B cell (primary cell): Measurements from ENCODE around the gene TANC2. TPM values are rescaled to one million over a fixed set of nuclear protein-coding genes. Genes with fewer than 3 reads are reported as not detected.

ENCODE experiments used
- ATAC-seq: fragments of 200-7000 bp; cut with Tn5 transposase; one replicate; pipeline ENCODE4 v1.10.0; 2021; ENCODE audit warnings: low read depth, mild to moderate bottlenecking, moderate number of reproducible peaks, moderate library complexity
- CTCF ChIA-PET: fragments of 350-600 bp; sonication (Branson Sonifier 250); formaldehyde crosslinking; loops from one replicate; lab custom pipeline; 2021; ENCODE audit warnings: antibody characterized with exemption, inconsistent platforms; lab: Charles Lee
- POLR2A ChIA-PET: fragments of 350-600 bp; sonication (Branson Sonifier 250); formaldehyde crosslinking; loops from one replicate; lab custom pipeline; 2021; ENCODE audit warnings: antibody characterized with exemption; lab: Charles Lee
- DNase-seq: peaks from one replicate; pipeline ENCODE4 v3.0.0; 2013
- H2AFZ ChIP-seq: 2 replicates; pipeline ENCODE4 v1.6.1; 2012; ENCODE audit warnings: mild to moderate bottlenecking, low read depth, low read length; ENCODE audit not compliant: insufficient read depth, poor library complexity, severe bottlenecking
- H3K27ac ChIP-seq, 2 donors: 1 replicate in 1 of 2; 2 replicates in 1 of 2; pipeline ENCODE4 v1.5.1; 2012 to 2013; ENCODE audit warnings: low read length in 2 of 2, mild to moderate bottlenecking in 2 of 2, moderate library complexity in 1 of 2
- H3K27me3 ChIP-seq, 4 experiments: fragments of 200-600 bp in 1 of 4; sonication (generic) in 1 of 4; replicated peaks in 1 of 4; 1 replicate in 2 of 4; 2 replicates in 2 of 4; pipeline versions ENCODE4 v1.6.1 to v1.7.0; 2013 to 2016; ENCODE audit warnings: low read length in 3 of 4, mild to moderate bottlenecking in 2 of 4, mixed read lengths in 1 of 4, moderate library complexity in 1 of 4; ENCODE audit not compliant: insufficient read depth in 4 of 4, control insufficient read depth in 3 of 4; ENCODE audit errors: control extremely low read depth in 1 of 4
- H3K36me3 ChIP-seq, 2 experiments: replicated peaks in 1 of 2; 1 replicate in 1 of 2; 2 replicates in 1 of 2; pipeline versions ENCODE4 v1.6.1 to v1.7.1; 2013; ENCODE audit warnings: low read length in 1 of 2; ENCODE audit not compliant: insufficient read depth in 2 of 2, control insufficient read depth in 1 of 2; ENCODE audit errors: control extremely low read depth in 1 of 2, extremely low read depth in 1 of 2
- H3K4me1 ChIP-seq, 2 donors: fragments of 200-600 bp in 1 of 2; sonication (generic) in 1 of 2; 1 replicate in 1 of 2; 2 replicates in 1 of 2; pipeline versions ENCODE4 v1.5.1 to v1.6.1; 2013 to 2017; ENCODE audit warnings: low read length in 2 of 2; ENCODE audit not compliant: control insufficient read depth in 2 of 2, insufficient read depth in 2 of 2
- H3K4me2 ChIP-seq: replicated peaks from 2 replicates; pipeline ENCODE3; 2012; ENCODE audit warnings: mild to moderate bottlenecking, low read depth, low read length; ENCODE audit not compliant: poor library complexity, severe bottlenecking
- H3K4me3 ChIP-seq, 5 experiments: fragments of 200-600 bp in 1 of 5; sonication (generic) in 1 of 5; 1 replicate in 3 of 5; 2 replicates in 2 of 5; pipeline versions ENCODE4 v1.5.1 to v1.7.0; 2011 to 2016; ENCODE audit warnings: low read length in 4 of 5, mild to moderate bottlenecking in 4 of 5, low read depth in 2 of 5, control low read depth in 1 of 5, moderate library complexity in 1 of 5; ENCODE audit not compliant: insufficient read depth in 1 of 5; ENCODE audit errors: control extremely low read depth in 1 of 5, extremely low read depth in 1 of 5
- H3K79me2 ChIP-seq: fragments of 200-600 bp; sonication (generic); one replicate; pipeline ENCODE4 v1.6.0; 2016; ENCODE audit warnings: low read length; ENCODE audit not compliant: control insufficient read depth, insufficient read depth
- H3K9ac ChIP-seq: fragments of 200-600 bp; sonication (generic); 2 replicates; pipeline ENCODE4 v1.6.1; 2017; ENCODE audit warnings: mild to moderate bottlenecking, low read length, moderate library complexity
- H3K9me3 ChIP-seq, 3 donors: one replicate each; pipeline versions ENCODE4 v1.6.1 to v1.7.1; 2013; ENCODE audit warnings: low read length in 2 of 3; ENCODE audit not compliant: control insufficient read depth in 2 of 3, insufficient read depth in 1 of 3; ENCODE audit errors: control extremely low read depth in 1 of 3
- H4K20me1 ChIP-seq: 2 replicates; pipeline ENCODE4 v1.6.0; 2012; ENCODE audit warnings: mild to moderate bottlenecking, low read length; ENCODE audit not compliant: insufficient read depth, control insufficient read depth, poor library complexity, severe bottlenecking
- H3K27ac Mint-ChIP-seq: one replicate; pipeline ENCODE4 v1.8.0; 2021; ENCODE audit warnings: mixed read lengths
- H3K27me3 Mint-ChIP-seq: one replicate; pipeline ENCODE4 v1.8.0; 2021; ENCODE audit warnings: mixed read lengths
- H3K4me1 Mint-ChIP-seq: one replicate; pipeline ENCODE4 v1.8.0; 2021; ENCODE audit warnings: mixed read lengths
- H3K4me3 Mint-ChIP-seq: one replicate; pipeline ENCODE4 v1.8.0; 2021; ENCODE audit warnings: mixed read lengths
- H3K9me3 Mint-ChIP-seq: one replicate; pipeline ENCODE4 v1.8.0; 2022; ENCODE audit warnings: mixed read lengths; ENCODE audit not compliant: insufficient read depth
- EZH2 ChIP-seq: IDR thresholded peaks from 2 replicates; pipeline ENCODE4 v1.6.1; 2012; ENCODE audit warnings: borderline replicate concordance, low read depth, mild to moderate bottlenecking, moderate library complexity, low read length; ENCODE audit not compliant: insufficient read depth, poor library complexity, severe bottlenecking
- WGBS: methylation state at CpG from one replicate; pipeline ENCODE4 v1.1.5; 2013; ENCODE audit warnings: missing lambda C conversion rate; ENCODE audit not compliant: insufficient coverage; 5-methylcytosine and 5-hydroxymethylcytosine counted together
- intact Hi-C: fragments of 100-400 bp; cut with micrococcal nuclease; formaldehyde crosslinking; loops from one replicate; pipeline ENCODE4 v1.10.0; 2022
- polyA plus RNA-seq: library from polyadenylated mRNA; depleted of rRNA; stranded (reverse); fragments of >200 nt; gene quantifications from 2 replicates; pipeline ENCODE4 v1.2.3, GENCODE V29; 2012
- total RNA-seq, 2 donors: library from RNA; stranded (reverse); fragments of 120-200 nt in 1 of 2; gene quantifications; 1 replicate in 1 of 2; 2 replicates in 1 of 2; pipeline versions ENCODE4 v1.2.3 to v1.2.4, GENCODE V29; 2013 to 2022
- TF ChIP-seq, protein P1 (sequence below): fragments of 200-600 bp; IDR thresholded peaks from one replicate; pipeline ENCODE4 v1.8.0; 2022; ENCODE audit warnings: antibody characterized with exemption, mild to moderate bottlenecking

TANC2 gene
- total and polyA plus RNA-seq, 2 donors (not counting 1 experiment from before 2014, with no cell fraction given): 4.6 to 20.4 TPM

DNA sequence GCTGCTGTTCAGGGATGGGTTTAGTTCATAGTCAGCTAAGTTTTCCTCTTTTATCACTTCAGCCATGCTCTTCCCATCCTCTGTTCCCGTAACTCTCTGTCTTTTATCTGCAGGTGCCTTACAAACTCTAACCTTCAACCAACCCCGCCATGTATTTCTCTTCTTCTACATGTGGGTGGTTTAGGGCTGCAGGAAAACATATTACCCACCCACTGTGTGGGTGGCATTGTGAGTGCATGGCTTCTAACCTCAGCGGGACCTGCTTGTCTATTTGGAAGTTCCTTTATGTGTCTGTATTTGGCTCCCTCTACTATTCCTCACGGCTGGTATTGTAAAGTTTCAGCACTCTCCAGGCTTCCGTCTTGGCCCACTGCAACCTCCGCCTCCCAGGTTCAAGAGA is 39.0 kb upstream of the TANC2 start:
- Histone ChIP-seq H3K4me1 (no peaks in the 10 kb centered on the region), H3K4me2 (no peak overlapping the region), H3K9ac (no peak overlapping the region), H4K20me1 (no peaks in the 10 kb centered on the region), H3K27me3 (no peaks in the 10 kb centered on the region), H3K27ac (no peak overlapping the region), H3K79me2 (no peaks in the 10 kb centered on the region), H3K4me3 (no peak overlapping the region), H2AFZ (no peak overlapping the region), H3K36me3 (no peaks in the 10 kb centered on the region), H3K9me3 (no peaks in the 10 kb centered on the region)
- ChIA-PET POLR2A (no interaction called here), CTCF (no interaction called here)
- Mint-ChIP-seq H3K27me3 (peaks cover 23% of the 10 kb centered on the region), H3K4me3 (no peak overlapping the region), H3K27ac (no peak overlapping the region), H3K4me1 (no peaks in the 10 kb centered on the region), H3K9me3 (no peaks in the 10 kb centered on the region)
- TF ChIP-seq EZH2: no peak
- TF ChIP-seq, protein P1, sequence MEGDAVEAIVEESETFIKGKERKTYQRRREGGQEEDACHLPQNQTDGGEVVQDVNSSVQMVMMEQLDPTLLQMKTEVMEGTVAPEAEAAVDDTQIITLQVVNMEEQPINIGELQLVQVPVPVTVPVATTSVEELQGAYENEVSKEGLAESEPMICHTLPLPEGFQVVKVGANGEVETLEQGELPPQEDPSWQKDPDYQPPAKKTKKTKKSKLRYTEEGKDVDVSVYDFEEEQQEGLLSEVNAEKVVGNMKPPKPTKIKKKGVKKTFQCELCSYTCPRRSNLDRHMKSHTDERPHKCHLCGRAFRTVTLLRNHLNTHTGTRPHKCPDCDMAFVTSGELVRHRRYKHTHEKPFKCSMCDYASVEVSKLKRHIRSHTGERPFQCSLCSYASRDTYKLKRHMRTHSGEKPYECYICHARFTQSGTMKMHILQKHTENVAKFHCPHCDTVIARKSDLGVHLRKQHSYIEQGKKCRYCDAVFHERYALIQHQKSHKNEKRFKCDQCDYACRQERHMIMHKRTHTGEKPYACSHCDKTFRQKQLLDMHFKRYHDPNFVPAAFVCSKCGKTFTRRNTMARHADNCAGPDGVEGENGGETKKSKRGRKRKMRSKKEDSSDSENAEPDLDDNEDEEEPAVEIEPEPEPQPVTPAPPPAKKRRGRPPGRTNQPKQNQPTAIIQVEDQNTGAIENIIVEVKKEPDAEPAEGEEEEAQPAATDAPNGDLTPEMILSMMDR: no peak
- no peak for DNase-seq
- no peak for ATAC-seq
- intact Hi-C loops: no loop called here
- no CpG with 5 or more reads among the region's 6 CpGs for WGBS

DNA sequence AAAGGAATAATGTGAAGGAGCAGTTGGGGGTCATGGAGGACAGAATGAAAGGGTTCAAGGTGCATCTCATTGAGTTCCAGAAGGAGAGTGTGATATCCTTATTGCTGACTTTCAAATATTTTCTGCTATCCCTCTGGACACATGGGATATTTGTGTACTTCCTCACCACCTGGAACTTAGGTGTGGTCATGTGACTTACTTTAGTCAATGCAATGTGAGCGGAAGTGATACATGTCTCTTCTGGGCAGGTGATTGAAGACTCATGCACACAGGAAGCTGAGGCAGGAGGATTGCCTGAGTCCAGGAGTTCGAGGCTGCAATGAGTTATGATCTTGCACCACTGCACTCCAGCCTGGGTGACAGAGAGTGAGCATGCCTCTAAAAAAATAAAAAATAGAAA is 36.7 kb upstream of the TANC2 start:
- H3K4me3 ChIP-seq: no peak overlapping the region
- ATAC-seq (no peak), DNase-seq (no peak)
- Mint-ChIP-seq H3K4me1 (no peaks in the 10 kb centered on the region), H3K4me3 (no peak overlapping the region), H3K27me3 (peaks cover 40% of the 10 kb centered on the region), H3K9me3 (no peaks in the 10 kb centered on the region), H3K27ac (no peak overlapping the region)
- intact Hi-C loops: no loop called here
- no peaks in the 10 kb centered on the region for H3K4me1 ChIP-seq
- ChIA-PET POLR2A (no interaction called here), CTCF (no interaction called here)
- H4K20me1 ChIP-seq: no peaks in the 10 kb centered on the region
- no peaks in the 10 kb centered on the region for H3K36me3 ChIP-seq
- H2AFZ ChIP-seq: no peak overlapping the region
- no peak overlapping the region for H3K4me2 ChIP-seq
- no peak overlapping the region for H3K9ac ChIP-seq
- H3K27me3 ChIP-seq: peaks cover 0 to 2% (median 0%) of the 10 kb centered on the region in 4 experiments
- TF ChIP-seq, protein P1: no peak
- no peak for TF ChIP-seq EZH2
- WGBS: 90% methylated on average over 2 of the region's 2 CpGs
- no peaks in the 10 kb centered on the region for H3K9me3 ChIP-seq
- no peak overlapping the region for H3K27ac ChIP-seq
- H3K79me2 ChIP-seq: no peaks in the 10 kb centered on the region
